Kidney capillary endothelial cell (primary cell): Measurements from ENCODE around the gene DENND1B.

ENCODE experiments used
- DNase-seq: peaks from one replicate; pipeline ENCODE4 v3.0.0-alpha.2; 2018; ENCODE audit warnings: low spot score

Gene DENND1B

GRCh38 chr1:197683895-197684553 lies 91.3 kb downstream of the DENND1B start:
- no peak for DNase-seq

- no peak for DNase-seq
Observed at GRCh38 chr1:197683280-197683679, 92.0 kb downstream of the DENND1B start.

GRCh38 chr1:197680311-197680710 lies 95.0 kb downstream of the DENND1B start:
- no peak for DNase-seq

GRCh38 chr1:197677752-197678295 lies 97.5 kb downstream of the DENND1B start:
- DNase-seq, result no peak

GRCh38 chr1:197677313-197677712 lies 98.0 kb downstream of the DENND1B start:
- no peak for DNase-seq

- DNase-seq, result no peak
Observed at GRCh38 chr1:197675583-197676208, 99.6 kb downstream of the DENND1B start.

- no peak for DNase-seq
Observed at GRCh38 chr1:197674286-197674685, 101.0 kb downstream of the DENND1B start.

GRCh38 chr1:197673292-197673691 lies 102.0 kb downstream of the DENND1B start:
- no peak for DNase-seq

- DNase-seq, result no peak
Observed at GRCh38 chr1:197672347-197672746, 102.9 kb downstream of the DENND1B start.

GRCh38 chr1:197671920-197672319 lies 103.4 kb downstream of the DENND1B start:
- DNase-seq, result no peak

- DNase-seq, result no peak
Observed at GRCh38 chr1:197671140-197671539, 104.1 kb downstream of the DENND1B start.

- DNase-seq, result no peak
Observed at GRCh38 chr1:197666769-197667285, 108.5 kb downstream of the DENND1B start.

- DNase-seq, result no peak
Observed at GRCh38 chr1:197664391-197664790, 110.9 kb downstream of the DENND1B start.

- no peak for DNase-seq
Observed at GRCh38 chr1:197663162-197663953, 111.9 kb downstream of the DENND1B start.

GRCh38 chr1:197660389-197660788 lies 114.9 kb downstream of the DENND1B start:
- no peak for DNase-seq

GRCh38 chr1:197659171-197659570 lies 116.1 kb downstream of the DENND1B start:
- DNase-seq, result no peak

- no peak for DNase-seq
Observed at GRCh38 chr1:197649188-197649587, 126.1 kb downstream of the DENND1B start.

GRCh38 chr1:197638316-197638715 lies 137.0 kb downstream of the DENND1B start:
- no peak for DNase-seq

GRCh38 chr1:197637406-197637805 lies 137.9 kb downstream of the DENND1B start:
- no peak for DNase-seq

GRCh38 chr1:197633447-197634078 lies 141.7 kb downstream of the DENND1B start:
- no peak for DNase-seq

- DNase-seq, result no peak
Observed at GRCh38 chr1:197632651-197633050, 142.6 kb downstream of the DENND1B start.

GRCh38 chr1:197632005-197632404 lies 143.3 kb downstream of the DENND1B start:
- no peak for DNase-seq
